HFFc6 (cell line): Measurements from ENCODE around the gene PTCD2. TPM values are rescaled to one million over a fixed set of nuclear protein-coding genes. Genes with fewer than 3 reads are reported as not detected.

Experiments
- DNase-seq: peaks from one replicate; pipeline ENCODE4 v3.0.0-alpha.2; 2018
- H3K27ac Mint-ChIP-seq: 2 replicates; pipeline ENCODE4 v1.8.0; 2020; ENCODE audit warnings: mild to moderate bottlenecking, mixed read lengths
- H3K27me3 Mint-ChIP-seq: 2 replicates; pipeline ENCODE4 v1.8.0; 2021; ENCODE audit warnings: mild to moderate bottlenecking, moderate library complexity, mixed read lengths; ENCODE audit not compliant: insufficient read depth
- H3K36me3 Mint-ChIP-seq: 2 replicates; pipeline ENCODE4 v1.8.0; 2021; ENCODE audit warnings: low read depth, mixed read lengths
- H3K4me1 Mint-ChIP-seq: 2 replicates; pipeline ENCODE4 v1.8.0; 2020; ENCODE audit warnings: low read depth, mixed read lengths
- H3K4me3 Mint-ChIP-seq: 2 replicates; pipeline ENCODE4 v1.8.0; 2020; ENCODE audit warnings: mild to moderate bottlenecking, moderate library complexity, mixed read lengths
- H3K9me3 Mint-ChIP-seq: 2 replicates; pipeline ENCODE4 v1.8.0; 2020; ENCODE audit warnings: mild to moderate bottlenecking, mixed read lengths
- long read RNA-seq: library from polyadenylated mRNA; unstranded; transcript quantifications from one replicate; pipeline ENCODE4 v2.0.0, GENCODE V29; 2019
- total RNA-seq, 6 experiments: library from RNA; stranded (reverse); fragmentation: NEBNext Ultra II Directional; extraction: Animal tissue kit (Norgen Biotek cat#: 25700); gene quantifications; 2 replicates in 1 of 6; 3 replicates in 5 of 6; pipeline ENCODE4 v1.2.3, GENCODE V29; 2021
- TF ChIP-seq, protein P1 (sequence below): fragments of 200-600 bp; sonication (generic); IDR thresholded peaks from 2 replicates; pipeline ENCODE4 v1.5.0; 2021; ENCODE audit warnings: antibody characterized with exemption, mild to moderate bottlenecking

The PTCD2 gene
- total RNA-seq: 10 to 100 TPM; 10.8 to 14.4 (median 12.9) TPM
- long read RNA-seq, full-length matches to known transcripts: 9 of 12 reads
- long read RNA-seq, partial matches to known transcripts: 1 of 12 reads
- long read RNA-seq, other reads (novel, unspliced or antisense): 2 of 12 reads

DNA sequence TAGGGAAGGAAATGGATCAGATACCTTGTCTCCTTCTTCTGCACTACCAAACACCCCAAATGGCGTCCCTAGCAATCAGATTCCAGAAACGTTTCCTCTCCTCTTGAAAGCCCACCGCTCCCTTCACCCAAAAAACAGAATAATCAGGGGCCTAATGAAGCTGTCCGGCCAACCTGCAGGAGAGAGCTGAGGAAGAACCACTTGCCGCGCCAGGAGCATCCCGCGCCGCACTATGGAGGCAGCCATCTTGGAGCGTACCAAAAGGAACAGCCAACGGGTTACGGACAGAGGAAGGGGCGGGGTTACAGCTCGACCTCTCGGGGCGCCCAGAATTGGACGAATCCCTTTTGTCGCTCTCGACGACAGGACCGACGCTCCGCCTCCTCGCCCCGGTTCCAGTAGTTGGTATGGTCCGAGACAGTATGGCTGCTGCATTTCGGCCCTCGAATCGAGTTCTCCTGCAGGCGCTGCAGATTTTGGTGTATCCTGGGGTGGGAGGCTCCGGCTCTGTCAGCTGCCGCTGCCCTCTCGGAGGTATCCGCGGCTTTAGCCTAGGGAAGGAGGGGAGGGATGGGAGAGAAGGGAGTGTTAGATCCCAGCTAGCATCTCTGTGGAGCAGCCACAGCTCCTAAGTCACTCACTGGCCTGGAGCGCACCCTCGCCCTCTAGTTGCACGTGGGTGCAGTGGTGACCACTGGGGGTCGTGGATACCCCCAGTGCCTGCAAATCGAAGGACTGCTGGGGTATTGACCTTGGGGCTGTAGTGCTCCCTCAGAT lies at the start of gene PTCD2, which contains the start of gene MRPS27:
TSS of gene PTCD2 (plus strand) at position 398 of the 777 bp plus-strand sequence. CDS start at position 408, 10 bp downstream.
TSS of gene MRPS27 (minus strand) at position 265 of the 777 bp plus-strand sequence. CDS start at position 246, 19 bp downstream.
- Mint-ChIP-seq H3K4me1 (peaks cover 45% of the 10 kb centered on the region), H3K36me3 (peaks cover 21% of the 10 kb centered on the region), H3K27me3 (no peaks in the 10 kb centered on the region; the same call in 1 of the 2 replicates), H3K27ac (peak within 1 kb of the TSS; percentile 93), H3K9me3 (no peaks in the 10 kb centered on the region), H3K4me3 (peak within 1 kb of the TSS; percentile 99)
- peak; percentile 99 for DNase-seq
- TF ChIP-seq, protein P1, sequence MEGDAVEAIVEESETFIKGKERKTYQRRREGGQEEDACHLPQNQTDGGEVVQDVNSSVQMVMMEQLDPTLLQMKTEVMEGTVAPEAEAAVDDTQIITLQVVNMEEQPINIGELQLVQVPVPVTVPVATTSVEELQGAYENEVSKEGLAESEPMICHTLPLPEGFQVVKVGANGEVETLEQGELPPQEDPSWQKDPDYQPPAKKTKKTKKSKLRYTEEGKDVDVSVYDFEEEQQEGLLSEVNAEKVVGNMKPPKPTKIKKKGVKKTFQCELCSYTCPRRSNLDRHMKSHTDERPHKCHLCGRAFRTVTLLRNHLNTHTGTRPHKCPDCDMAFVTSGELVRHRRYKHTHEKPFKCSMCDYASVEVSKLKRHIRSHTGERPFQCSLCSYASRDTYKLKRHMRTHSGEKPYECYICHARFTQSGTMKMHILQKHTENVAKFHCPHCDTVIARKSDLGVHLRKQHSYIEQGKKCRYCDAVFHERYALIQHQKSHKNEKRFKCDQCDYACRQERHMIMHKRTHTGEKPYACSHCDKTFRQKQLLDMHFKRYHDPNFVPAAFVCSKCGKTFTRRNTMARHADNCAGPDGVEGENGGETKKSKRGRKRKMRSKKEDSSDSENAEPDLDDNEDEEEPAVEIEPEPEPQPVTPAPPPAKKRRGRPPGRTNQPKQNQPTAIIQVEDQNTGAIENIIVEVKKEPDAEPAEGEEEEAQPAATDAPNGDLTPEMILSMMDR: peak; percentile 57

DNA sequence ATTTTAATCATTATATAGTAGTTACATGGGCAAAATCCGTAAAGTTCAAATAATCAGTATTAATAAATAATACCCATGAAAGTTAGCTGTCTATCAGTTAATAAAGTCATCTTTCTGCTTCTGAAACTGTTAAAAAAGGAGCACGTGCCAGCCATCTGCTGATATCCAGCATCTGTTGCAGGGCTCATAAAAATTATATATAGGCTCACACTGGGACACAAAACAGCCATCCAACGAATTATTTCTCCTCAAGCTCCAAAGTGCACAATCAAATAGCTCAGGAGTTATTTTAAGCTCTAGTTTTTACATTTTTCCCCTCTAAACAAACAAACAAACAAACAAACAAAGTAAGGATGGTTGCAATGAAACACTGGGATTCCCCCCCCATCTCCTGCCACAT lies 48.5 kb upstream of the PTCD2 start:
- peaks cover 10% of the 10 kb centered on the region; the same call in 1 of the 2 replicates for H3K9me3 Mint-ChIP-seq
- peaks cover 20% of the 10 kb centered on the region for H3K4me1 Mint-ChIP-seq
- no peaks in the 10 kb centered on the region; the same call in 1 of the 2 replicates for H3K27me3 Mint-ChIP-seq
- TF ChIP-seq, protein P1: no peak
- H3K36me3 Mint-ChIP-seq: peaks cover 11% of the 10 kb centered on the region
- H3K27ac Mint-ChIP-seq: no peak overlapping the region
- H3K4me3 Mint-ChIP-seq: no peak overlapping the region
- no peak for DNase-seq

- Mint-ChIP-seq H3K4me1 (peaks cover 20% of the 10 kb centered on the region), H3K27ac (no peak overlapping the region), H3K27me3 (no peaks in the 10 kb centered on the region; the same call in 1 of the 2 replicates), H3K9me3 (peaks cover 10% of the 10 kb centered on the region; the same call in 1 of the 2 replicates), H3K36me3 (peaks cover 18% of the 10 kb centered on the region), H3K4me3 (no peak overlapping the region)
- TF ChIP-seq, protein P1: no peak
- DNase-seq: no peak
Measured at GRCh38 chr5:72272398-72272797, 47.8 kb upstream of the PTCD2 start.

DNA sequence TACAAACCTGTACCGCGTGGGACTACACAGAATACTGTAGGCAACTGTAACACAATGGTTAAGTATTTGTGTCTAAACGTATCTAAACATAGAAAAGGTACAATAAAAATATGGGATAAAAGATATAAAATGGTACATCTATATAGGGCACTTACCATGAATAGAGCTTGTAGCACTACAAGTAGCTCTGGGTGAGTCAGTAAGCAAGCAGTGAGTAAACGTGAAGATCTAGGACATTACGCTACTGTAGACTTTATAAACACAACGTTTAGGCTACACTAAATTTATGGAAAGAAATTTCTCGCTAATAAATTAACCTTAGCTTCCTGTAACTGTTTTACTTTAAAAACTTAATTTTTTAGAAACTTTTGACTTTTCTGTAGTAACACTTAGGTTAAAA lies 46.6 kb upstream of the PTCD2 start:
- H3K36me3 Mint-ChIP-seq: peaks cover 26% of the 10 kb centered on the region
- H3K27me3 Mint-ChIP-seq: no peaks in the 10 kb centered on the region; the same call in 1 of the 2 replicates
- H3K27ac Mint-ChIP-seq: no peak overlapping the region
- H3K9me3 Mint-ChIP-seq: peaks cover 10% of the 10 kb centered on the region; the same call in 1 of the 2 replicates
- no peak for DNase-seq
- TF ChIP-seq, protein P1: no peak
- no peak overlapping the region for H3K4me3 Mint-ChIP-seq
- H3K4me1 Mint-ChIP-seq: peaks cover 10% of the 10 kb centered on the region

DNA sequence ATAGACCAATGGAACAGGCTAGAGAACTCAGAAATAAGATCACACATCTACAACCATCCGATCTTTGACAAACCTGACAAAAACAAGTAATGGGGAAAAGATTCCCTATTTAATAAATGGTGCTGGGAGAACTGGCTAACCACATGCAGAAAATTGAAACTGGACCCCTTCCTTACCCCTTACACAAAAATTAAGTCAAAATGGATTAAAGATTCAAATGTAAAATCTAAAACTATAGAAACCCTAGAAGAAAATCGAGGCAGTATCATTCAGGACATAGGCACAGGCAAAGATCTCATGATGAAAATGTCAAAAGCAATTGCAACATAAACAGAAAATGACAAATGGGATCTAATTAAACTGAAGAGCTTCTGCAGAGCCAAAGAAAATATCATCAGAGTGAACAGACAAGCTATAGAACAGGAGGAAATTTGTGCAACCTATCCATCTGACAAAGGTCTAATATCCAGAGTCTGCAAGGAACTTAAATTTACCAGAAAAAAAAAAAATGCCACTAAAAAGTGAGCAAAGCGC lies 43.9 kb upstream of the PTCD2 start:
- Mint-ChIP-seq H3K27ac (no peak overlapping the region), H3K36me3 (peaks cover 29% of the 10 kb centered on the region), H3K4me1 (peaks cover 14% of the 10 kb centered on the region), H3K27me3 (no peaks in the 10 kb centered on the region; the same call in 1 of the 2 replicates), H3K4me3 (no peak overlapping the region), H3K9me3 (peaks cover 10% of the 10 kb centered on the region; the same call in 1 of the 2 replicates)
- TF ChIP-seq, protein P1: no peak
- no peak for DNase-seq
